T-helper 1 cell treated with Interleukin-12 subunit alpha and Interleukin-12 subunit beta and Interleukin-4 antibody, amounts not matched to agents 30 ng/mL and 1 ng/mL, for 36 hours (primary cell): ENCODE data around the gene WTIP. TPM values are rescaled to one million over a fixed set of nuclear protein-coding genes. Genes with fewer than 3 reads are reported as not detected.
"Not testable (repeated sequence)": the region's sequence is repeated elsewhere in the genome, so short reads cannot be mapped to it uniquely, and the experiment has no call there.

Experiments
- intact Hi-C: fragments of 100-400 bp; cut with micrococcal nuclease; formaldehyde crosslinking; loops from one replicate; pipeline ENCODE4 v1.15.1; 2024
- total RNA-seq: library from RNA; stranded (reverse); gene quantifications from 2 replicates; pipeline ENCODE4 v1.2.3, GENCODE V29; 2022

The WTIP gene
- total RNA-seq, 1 donor from 2014 or later, result 0.37 TPM

DNA sequence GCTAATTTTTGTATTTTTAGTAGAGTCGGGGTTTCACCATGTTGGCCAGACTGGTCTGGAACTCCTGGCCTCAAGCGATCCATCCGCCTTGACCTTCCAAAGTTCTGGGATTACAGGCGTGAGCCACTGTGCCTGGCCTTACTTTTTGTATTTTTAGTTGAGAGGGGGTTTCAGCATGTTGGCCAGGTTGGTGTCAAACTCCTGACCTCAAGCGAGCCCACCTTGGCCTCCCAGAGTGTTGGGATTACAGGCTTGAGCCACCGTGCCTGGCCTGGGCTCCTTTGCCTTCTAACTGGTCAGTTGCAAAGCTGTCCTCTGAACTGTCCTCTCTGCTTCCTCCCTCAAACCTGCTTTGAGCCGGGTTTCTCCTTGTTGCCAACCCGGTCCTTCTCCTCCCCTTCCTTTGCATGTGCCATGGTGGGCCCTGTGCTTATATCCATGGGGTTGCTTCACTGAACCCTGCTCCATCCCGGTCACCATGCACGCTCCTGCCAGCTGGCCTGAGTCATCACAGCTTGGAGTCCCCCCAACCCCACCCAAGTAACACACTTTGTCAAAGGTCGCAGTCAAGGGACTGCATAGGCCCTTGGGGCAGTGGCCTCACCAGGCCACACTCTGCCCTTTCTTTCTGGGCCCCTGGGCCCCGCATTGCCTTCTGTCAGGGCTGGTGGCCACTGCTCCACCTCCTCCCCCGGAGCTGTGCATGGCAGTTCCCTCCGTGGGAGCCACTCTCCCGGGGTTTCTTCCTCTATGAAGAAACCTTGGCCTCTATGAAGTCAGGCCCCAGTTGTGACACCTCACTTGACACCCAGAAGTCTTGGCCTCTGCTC is 21.2 kb downstream of the WTIP start:
- intact Hi-C loops, result no loop called here

DNA sequence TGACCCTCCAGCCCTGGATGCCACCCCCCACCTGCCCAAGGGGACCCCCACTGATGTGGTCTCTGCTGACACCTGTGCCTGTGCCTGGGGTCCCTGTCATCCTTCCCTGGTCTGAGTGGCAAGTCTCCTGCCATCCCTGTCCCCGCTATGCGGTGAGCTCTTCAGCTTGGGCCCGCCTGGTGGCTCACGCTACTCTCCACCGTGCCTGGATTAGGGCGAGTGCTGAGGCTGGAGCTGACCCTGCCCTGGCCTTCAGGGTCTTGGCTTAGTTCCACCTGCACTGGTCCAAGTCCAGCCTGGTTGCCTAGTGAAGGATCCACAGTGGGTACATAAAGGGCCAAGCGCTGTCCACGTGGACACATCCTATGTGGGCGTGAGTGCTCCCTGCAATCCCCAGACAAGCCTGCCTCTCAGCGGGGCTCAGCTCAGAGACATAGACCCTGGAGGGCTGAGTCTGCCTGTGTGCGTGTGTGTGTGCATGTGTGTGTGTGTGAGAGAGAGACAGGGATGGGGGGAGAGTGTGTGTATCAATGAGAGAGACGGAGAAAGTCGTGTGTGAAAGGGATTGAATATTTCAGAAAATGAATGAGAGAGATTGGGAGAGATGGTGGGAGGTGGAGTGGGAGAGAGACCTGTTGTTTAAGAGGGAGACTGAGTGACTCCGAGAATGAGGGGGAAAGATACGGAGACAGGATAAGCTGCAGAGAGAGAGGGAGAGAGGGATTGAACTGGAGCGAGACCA is 22.1 kb downstream of the WTIP start:
- intact Hi-C loops, result no loop called here

GRCh38 chr19:34504273-34504808 is 22.8 kb downstream of the WTIP start:
- intact Hi-C loops, result no loop called here

DNA sequence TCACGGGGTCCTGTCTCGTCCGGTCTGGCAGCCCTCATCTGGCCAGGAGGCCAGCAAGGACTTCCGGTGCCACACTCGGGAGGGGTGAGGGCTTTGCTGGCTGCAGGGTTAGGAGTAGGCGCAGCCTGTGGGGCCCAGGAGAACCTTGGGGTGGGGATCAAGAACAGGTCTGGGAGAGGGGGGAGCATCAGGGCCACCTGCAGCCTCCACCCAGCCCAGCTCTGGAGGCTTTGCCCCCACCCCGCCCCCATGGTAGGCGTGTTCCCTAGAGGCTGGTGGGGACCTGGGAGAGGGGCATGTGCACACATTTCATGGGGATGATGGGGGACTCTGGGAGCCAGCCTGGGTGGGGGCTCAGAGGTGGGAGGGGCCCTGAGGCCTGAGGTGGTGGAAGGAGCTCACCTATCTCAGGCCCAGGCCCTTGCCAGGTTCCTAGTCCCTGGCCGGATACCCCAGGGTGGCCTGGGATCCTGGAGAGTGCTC is 23.3 kb downstream of the WTIP start:
- intact Hi-C loops, result no loop called here

DNA sequence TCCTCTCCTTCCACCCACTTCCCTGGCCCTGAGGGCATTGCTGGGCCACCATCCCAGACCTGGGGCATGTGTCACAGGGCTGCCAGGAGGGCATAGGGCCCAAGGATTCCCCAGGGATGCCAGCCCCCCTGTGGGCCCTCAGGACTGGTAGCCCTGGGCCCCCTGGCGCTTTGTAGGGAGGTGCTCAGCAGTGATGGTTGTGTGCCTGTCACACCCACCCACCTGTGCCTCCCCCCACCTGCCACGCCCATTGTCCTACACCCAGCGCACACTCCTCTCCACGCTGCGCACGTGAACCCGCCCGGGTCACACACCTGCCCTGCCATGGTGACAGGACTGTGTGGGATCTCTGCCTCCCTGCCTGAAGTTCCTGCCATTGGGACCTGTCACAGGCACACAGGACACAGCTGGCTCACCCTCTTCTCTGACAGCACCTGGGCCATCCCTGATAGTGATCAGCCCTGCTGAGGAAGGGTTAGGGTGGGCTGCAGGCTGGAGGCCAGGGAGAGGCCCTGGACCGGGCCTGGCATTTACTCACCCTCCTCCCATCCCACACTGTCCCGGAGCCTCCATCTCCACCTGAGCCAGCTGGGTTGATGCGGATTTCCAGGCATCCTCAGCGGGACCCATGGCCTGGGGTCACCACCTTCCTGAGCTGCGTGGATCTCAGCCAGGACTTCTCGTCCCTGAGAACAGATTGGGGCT is 23.9 kb downstream of the WTIP start:
- intact Hi-C loops, result no loop called here

DNA sequence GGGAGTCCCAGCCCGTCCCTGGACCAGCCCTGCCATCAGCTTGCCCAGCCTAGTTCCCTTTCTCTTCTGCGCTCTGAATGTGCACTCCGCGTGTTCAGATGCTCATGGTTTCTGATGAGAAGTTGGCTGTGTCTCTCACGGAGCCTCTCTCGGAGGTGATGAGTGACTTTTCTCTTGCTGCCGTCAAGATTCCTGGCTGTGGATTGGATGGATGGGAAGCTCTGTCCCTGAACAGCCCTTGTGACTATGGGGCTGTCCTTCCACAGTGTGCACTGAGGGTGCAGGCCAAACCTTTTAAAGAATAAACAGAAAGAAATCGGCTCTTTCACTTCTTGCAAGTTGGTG is 24.4 kb downstream of the WTIP start:
- intact Hi-C loops, result no loop called here

DNA sequence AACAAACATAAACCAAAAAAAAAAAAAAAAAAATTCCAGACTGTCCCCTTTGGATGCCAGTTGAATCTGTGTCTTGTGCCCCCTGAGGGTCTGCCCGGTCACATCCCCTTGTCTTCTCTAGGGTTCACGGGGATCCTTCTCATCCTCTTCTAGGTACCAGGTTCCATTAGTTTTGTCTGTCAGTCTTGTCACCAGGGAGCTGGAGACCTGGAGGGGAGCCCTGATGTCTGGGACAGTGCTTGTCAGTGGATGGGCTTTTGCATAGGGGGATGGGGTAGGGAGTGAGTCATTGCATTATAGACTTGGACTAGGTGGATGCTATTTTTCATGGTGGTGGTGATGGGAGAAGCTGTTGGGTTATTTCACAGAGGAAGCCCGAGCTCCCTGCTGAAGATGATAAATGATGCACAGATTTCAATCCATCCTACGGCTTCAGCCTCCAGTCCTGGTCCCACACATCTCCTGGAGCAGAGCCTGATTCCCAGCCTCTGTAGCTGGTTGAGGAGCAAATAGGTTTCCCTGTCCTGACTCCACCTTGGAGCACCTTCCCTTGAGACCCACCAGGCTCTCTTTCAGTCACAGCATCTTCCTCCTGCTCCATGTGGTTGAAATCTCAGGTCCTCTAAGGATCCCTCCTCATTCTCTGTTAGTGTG is 26.0 kb downstream of the WTIP start:
- intact Hi-C loops, result no loop called here

- intact Hi-C loops, result no loop called here
These were observed 27.0 kb downstream of the WTIP start for GRCh38 chr19:34508540-34508939.

GRCh38 chr19:34510904-34511303 is 29.3 kb downstream of the WTIP start:
- intact Hi-C loops, result not testable (repeated sequence)

DNA sequence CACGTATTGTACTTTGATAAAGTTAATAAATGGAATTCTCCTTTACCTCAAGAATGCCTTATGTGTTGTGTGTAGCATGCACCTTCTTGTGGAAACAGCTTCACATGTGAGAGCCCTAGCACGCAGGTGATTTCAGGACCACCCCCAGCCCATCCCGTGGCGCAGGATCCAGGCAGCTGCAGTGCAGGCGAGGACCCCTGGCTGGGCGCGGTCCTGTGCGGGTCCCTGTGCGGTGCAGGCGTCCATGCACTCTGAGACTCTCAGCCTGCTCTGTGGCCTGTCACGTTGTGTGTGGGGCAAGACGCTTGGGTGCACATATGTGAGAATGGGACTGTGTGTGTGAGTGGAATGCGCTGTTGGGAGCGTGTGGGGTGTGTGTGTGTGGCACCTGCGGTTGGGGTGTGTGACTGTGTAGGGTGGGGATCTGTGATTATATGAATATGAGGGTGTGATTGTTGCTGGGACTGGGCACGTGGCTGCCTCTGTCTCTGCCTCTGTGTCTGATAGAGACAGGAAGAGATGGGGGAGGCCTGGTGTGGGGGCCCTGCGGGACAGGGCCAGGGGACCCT is 30.8 kb downstream of the WTIP start:
- intact Hi-C loops, result no loop called here

DNA sequence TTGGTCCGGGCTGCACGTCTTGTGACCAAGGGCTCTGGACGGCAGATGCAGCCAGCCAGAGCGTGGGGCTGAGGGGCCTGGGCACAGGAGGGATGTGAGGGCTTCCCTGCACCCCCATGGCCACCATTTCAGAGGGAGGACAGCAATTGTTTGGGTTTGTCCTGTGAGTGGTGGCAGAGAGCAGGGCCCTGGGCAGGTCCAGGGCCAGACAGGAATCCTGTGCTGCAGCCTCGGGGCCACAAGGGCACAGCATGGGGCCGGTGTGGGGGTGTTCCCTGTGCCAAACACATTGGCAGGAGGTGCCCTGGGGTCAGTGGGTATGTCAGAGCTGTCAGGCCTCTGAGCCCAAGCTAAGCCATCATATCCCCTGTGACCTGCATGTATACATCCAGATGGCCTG is 32.2 kb downstream of the WTIP start:
- intact Hi-C loops, result no loop called here

- intact Hi-C loops, result no loop called here
These were observed 38.0 kb downstream of the WTIP start for GRCh38 chr19:34519602-34520001.

DNA sequence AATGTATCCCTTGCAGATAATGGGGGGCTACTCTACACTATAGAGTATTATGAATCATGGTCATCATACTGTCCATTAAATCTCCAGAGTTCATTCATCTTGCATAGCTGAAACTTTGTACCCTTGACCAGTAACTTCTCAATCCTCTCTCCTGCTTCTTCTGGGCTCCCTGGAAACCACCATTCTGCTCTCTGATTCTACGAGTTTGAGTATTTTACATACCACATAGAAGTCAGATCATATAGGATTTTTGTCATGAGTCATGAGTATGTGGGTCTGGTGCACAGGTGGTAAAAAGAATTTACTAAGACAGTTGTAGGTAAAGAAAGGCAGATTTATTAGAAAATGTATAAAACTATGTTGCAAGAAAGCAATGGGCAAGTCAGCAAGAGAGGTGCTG is 41.9 kb downstream of the WTIP start:
- intact Hi-C loops, result no loop called here

DNA sequence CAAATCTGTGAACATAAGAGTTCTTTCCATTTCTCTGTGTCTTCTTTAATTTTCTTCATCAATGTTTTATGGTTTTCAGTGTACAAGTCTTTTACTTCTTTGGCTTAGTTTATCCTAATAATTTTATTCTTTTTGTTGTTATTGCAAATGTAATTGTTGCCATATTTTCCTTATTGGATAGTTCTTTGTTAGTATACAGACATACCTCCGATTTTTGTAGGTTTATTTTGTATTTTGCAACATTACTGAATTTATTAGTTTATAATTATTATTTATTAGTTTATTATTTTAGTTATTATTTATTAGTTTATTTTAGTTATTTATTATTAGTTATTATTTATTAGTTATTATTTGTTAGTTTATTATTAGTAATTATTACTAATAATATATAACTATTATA is 43.4 kb downstream of the WTIP start:
- intact Hi-C loops, result no loop called here

DNA sequence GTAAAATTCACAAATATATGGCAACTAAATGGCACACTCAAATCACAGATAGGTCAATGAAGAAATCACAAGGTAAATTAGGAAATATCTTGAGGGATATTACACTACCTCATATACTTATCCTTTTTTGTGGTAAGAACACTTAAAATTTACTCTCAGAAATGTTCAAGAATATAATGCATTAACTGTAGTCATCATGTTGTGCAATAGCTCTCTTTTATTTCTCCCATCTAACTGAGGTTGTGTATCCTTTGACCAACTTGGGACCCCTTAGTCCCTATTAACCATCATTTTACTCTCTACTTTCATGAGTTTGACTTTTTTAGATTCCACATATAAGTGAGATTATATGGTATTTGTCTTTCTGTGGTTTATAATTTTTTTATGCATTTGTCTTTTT is 52.6 kb downstream of the WTIP start:
- intact Hi-C loops, result no loop called here

- intact Hi-C loops, result no loop called here
These were observed 57.8 kb downstream of the WTIP start for GRCh38 chr19:34539396-34539795.

- intact Hi-C loops, result no loop called here
These were observed 59.4 kb downstream of the WTIP start for GRCh38 chr19:34540811-34541557.

DNA sequence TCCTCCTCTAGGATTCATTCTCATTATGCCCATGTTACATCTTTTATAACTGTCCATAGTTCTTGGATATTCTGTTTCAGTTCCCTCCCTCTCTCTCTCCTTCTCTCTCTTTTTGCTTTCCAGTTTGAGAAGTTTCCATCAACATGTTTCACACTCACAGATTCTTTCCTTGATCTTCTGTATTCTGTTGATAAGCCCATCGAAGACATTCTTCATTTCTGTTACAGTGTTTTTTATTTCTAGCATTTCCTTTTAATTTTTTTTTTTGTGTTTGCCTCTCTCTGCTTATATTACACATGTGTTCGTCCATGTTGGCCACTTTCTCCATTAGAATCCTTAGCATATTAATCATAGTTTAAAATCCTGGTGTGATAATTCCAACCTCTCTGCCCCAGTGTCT is 68.3 kb downstream of the WTIP start:
- intact Hi-C loops, result no loop called here

DNA sequence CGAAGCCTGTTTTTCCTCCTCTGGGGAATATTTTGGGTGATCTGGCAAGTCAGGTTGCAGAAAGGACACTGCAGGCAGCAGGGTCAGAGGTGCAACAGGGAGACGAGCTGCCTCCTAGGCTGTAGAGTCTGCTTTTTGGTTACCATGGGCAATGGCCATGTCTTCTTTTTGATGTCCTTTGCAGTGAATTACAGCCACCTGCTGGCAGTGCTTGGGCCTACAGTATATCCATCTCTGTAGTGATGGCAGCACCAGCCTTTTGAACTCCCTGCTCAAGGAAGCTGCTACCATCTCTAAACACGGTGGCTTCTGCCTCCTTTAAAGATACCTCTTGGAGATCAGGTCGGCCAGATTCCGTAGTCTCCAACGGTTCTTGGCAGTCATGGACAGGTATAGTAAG is 73.9 kb downstream of the WTIP start:
- intact Hi-C loops, result no loop called here

DNA sequence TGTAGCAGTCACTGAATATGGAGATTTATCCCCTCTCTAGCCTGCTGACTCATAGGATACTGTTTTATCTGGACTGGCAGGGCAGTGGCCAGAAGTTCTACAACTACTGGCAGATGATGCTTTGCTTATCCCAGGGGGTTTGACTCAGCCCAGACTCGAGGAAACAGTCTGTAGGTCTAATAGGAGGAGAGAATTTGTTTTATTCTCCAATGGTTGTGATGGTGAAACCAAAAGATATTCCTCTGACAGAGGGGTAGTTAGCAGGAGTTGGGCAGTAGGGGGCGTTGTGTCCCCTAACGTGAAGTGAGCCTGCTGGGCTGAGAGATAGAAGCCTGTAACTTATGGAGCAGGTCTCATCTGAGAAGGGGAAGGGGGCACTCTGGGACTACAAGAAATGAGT is 74.9 kb downstream of the WTIP start:
- intact Hi-C loops, result no loop called here
